Endodermal cell (in vitro differentiated cells): Measurements from ENCODE around the gene MRC2. TPM values are rescaled to one million over a fixed set of nuclear protein-coding genes. Genes with fewer than 3 reads are reported as not detected.
A peak's percentile ranks its signal among the peaks of the same experiment; 100 is the strongest.

Experiments
- DNase-seq: peaks from one replicate; pipeline ENCODE4 v3.0.0-alpha.2; 2017
- H3K27ac ChIP-seq: 2 replicates; pipeline ENCODE4 v1.5.1; 2013; ENCODE audit warnings: mild to moderate bottlenecking, low read depth, low read length, moderate library complexity
- H3K27me3 ChIP-seq: 2 replicates; pipeline ENCODE4 v1.6.1; 2013; ENCODE audit warnings: mild to moderate bottlenecking, low read length, moderate library complexity; ENCODE audit not compliant: insufficient read depth, control insufficient read depth, poor library complexity, severe bottlenecking
- H3K36me3 ChIP-seq: 2 replicates; pipeline ENCODE4 v1.7.0; 2013; ENCODE audit warnings: mild to moderate bottlenecking, low read length, moderate library complexity; ENCODE audit not compliant: control insufficient read depth, insufficient read depth
- H3K4me1 ChIP-seq: one replicate; pipeline ENCODE4 v1.7.0; 2013; ENCODE audit warnings: low read length; ENCODE audit not compliant: control insufficient read depth, insufficient read depth
- H3K4me3 ChIP-seq: 2 replicates; pipeline ENCODE4 v1.5.1; 2013; ENCODE audit warnings: mild to moderate bottlenecking, low read length, moderate library complexity
- H3K9ac ChIP-seq: 2 replicates; pipeline ENCODE4 v1.6.1; 2013; ENCODE audit warnings: mild to moderate bottlenecking, low read length, moderate library complexity; ENCODE audit not compliant: poor library complexity, severe bottlenecking; ENCODE audit errors: extremely low read depth
- H3K9me3 ChIP-seq: 2 replicates; pipeline ENCODE4 v1.6.1; 2013; ENCODE audit warnings: mild to moderate bottlenecking, low read length, moderate library complexity; ENCODE audit not compliant: control insufficient read depth
- H3K27ac Mint-ChIP-seq: 2 replicates; pipeline ENCODE4 v1.8.0; 2020; ENCODE audit warnings: mixed read lengths
- H3K27me3 Mint-ChIP-seq: 2 replicates; pipeline ENCODE4 v1.8.0; 2021; ENCODE audit warnings: mild to moderate bottlenecking, mixed read lengths; ENCODE audit not compliant: insufficient read depth
- H3K36me3 Mint-ChIP-seq: 2 replicates; pipeline ENCODE4 v1.8.0; 2020; ENCODE audit warnings: low read depth, mixed read lengths
- H3K4me1 Mint-ChIP-seq: 2 replicates; pipeline ENCODE4 v1.8.0; 2020; ENCODE audit warnings: mixed read lengths
- H3K4me3 Mint-ChIP-seq: 2 replicates; pipeline ENCODE4 v1.8.0; 2020; ENCODE audit warnings: mild to moderate bottlenecking, moderate library complexity, mixed read lengths
- H3K9me3 Mint-ChIP-seq: 2 replicates; pipeline ENCODE4 v1.8.0; 2020; ENCODE audit warnings: mild to moderate bottlenecking, mixed read lengths
- CTCF ChIP-seq: fragments of 200-600 bp; sonication (generic); conservative IDR thresholded peaks from 2 replicates; pipeline ENCODE4 v1.5.0; 2021; ENCODE audit warnings: antibody characterized with exemption, mild to moderate bottlenecking
- WGBS, 2 experiments: methylation state at CpG; one replicate each; pipeline versions ENCODE4 v1.1.5 to v1.1.7; 2013; ENCODE audit warnings: missing lambda C conversion rate in 2 of 2, mixed read lengths in 1 of 2; ENCODE audit not compliant: insufficient coverage in 1 of 2, insufficient read length in 1 of 2; 5-methylcytosine and 5-hydroxymethylcytosine counted together
- total RNA-seq, 2 donors: library from RNA; stranded (reverse); fragmentation: NEBNext Ultra II Directional in 1 of 2; extraction: Animal tissue kit (Norgen Biotek cat#: 25700) in 1 of 2; gene quantifications; 2 replicates in 1 of 2; 3 replicates in 1 of 2; pipeline ENCODE4 v1.2.1, GENCODE V29; 2021

Gene MRC2
- total RNA-seq, 2 donors from 2014 or later, result 103 to 165 TPM

DNA sequence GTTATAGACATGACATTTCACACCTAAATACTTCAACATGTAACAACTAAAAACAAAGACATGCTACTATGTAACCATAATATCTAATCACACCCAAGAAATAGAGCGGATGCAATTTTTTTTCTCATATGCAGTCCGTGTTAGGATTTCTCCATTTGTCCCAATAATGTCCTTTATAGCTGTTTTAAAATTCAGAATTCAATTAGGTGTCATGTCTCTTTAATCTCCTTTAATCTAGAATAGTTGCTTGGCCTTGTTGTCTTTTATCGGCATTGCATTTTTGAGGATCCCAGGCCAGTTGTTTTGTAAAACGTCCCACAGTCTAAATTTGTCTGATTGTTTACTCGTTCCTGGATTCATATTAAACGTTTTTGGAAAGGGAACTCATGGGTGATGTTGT is 14.5 kb downstream of the MRC2 start:
- Mint-ChIP-seq H3K36me3 (peaks cover 25% of the 10 kb centered on the region), H3K27me3 (no peaks in the 10 kb centered on the region), H3K27ac (no peak overlapping the region), H3K4me3 (no peak overlapping the region), H3K9me3 (no peaks in the 10 kb centered on the region), H3K4me1 (peaks cover 8% of the 10 kb centered on the region)
- WGBS, 2 experiments, result 93 to 98% methylated on average over 6 of the region's 6 CpGs
- no peak for DNase-seq
- Histone ChIP-seq H3K27me3 (no peaks in the 10 kb centered on the region), H3K9me3 (no peaks in the 10 kb centered on the region), H3K4me1 (no peaks in the 10 kb centered on the region), H3K4me3 (no peak overlapping the region), H3K27ac (no peak overlapping the region), H3K36me3 (peaks cover 4% of the 10 kb centered on the region), H3K9ac (no peak overlapping the region)
- no peak for TF ChIP-seq CTCF

GRCh38 chr17:62643496-62643895 is 16.0 kb downstream of the MRC2 start:
- Histone ChIP-seq H3K36me3 (peaks cover 7% of the 10 kb centered on the region), H3K9ac (no peak overlapping the region), H3K27me3 (no peaks in the 10 kb centered on the region), H3K4me3 (no peak overlapping the region), H3K4me1 (peaks cover 3% of the 10 kb centered on the region), H3K27ac (no peak overlapping the region), H3K9me3 (no peaks in the 10 kb centered on the region)
- TF ChIP-seq CTCF, result no peak
- H3K27me3 Mint-ChIP-seq, result no peaks in the 10 kb centered on the region
- no peak for DNase-seq
- no peak overlapping the region for H3K27ac Mint-ChIP-seq
- WGBS, 2 experiments, result 95 to 100% methylated on average over 3 to 4 of the region's 6 CpGs
- H3K4me1 Mint-ChIP-seq, result peaks cover 11% of the 10 kb centered on the region
- H3K36me3 Mint-ChIP-seq, result peaks cover 16% of the 10 kb centered on the region
- no peak overlapping the region for H3K4me3 Mint-ChIP-seq
- H3K9me3 Mint-ChIP-seq, result no peaks in the 10 kb centered on the region

- 71 to 84% methylated on average over 13 to 17 of the region's 17 CpGs for WGBS, 2 experiments
- Mint-ChIP-seq H3K4me1 (peaks cover 17% of the 10 kb centered on the region), H3K36me3 (peaks cover 16% of the 10 kb centered on the region), H3K27me3 (no peaks in the 10 kb centered on the region), H3K4me3 (peak overlapping the region; percentile 28), H3K9me3 (no peaks in the 10 kb centered on the region), H3K27ac (peak overlapping the region; percentile 64)
- no peaks in the 10 kb centered on the region for H3K27me3 ChIP-seq
- peak; percentile 87 for DNase-seq
- no peaks in the 10 kb centered on the region for H3K9me3 ChIP-seq
- no peak overlapping the region for H3K4me3 ChIP-seq
- H3K4me1 ChIP-seq, result peaks cover 7% of the 10 kb centered on the region
- TF ChIP-seq CTCF, result no peak
- H3K36me3 ChIP-seq, result peaks cover 7% of the 10 kb centered on the region
- no peak overlapping the region for H3K9ac ChIP-seq
- no peak overlapping the region for H3K27ac ChIP-seq
Observed at GRCh38 chr17:62644487-62645173, 17.2 kb downstream of the MRC2 start.
